GM12878 (cell line): ENCODE measurements around the gene ADAMTS7. TPM values are rescaled to one million over a fixed set of nuclear protein-coding genes. Genes with fewer than 3 reads are reported as not detected.

ENCODE experiments used
- ATAC-seq: fragments of 200-7000 bp; cut with Tn5 transposase; 3 replicates; pipeline ENCODE4 v1.9.1; 2020; ENCODE audit warnings: mild to moderate bottlenecking, moderate library complexity
- BruUV-seq: library from RNA; stranded (reverse); fragments of 400-500 nt; replicated peaks from 2 replicates; lab custom pipeline; 2021; lab: Mats Ljungman, UMichigan
- CTCF ChIA-PET: fragments of 300-600 bp; sonication (Branson Sonifier 250); formaldehyde crosslinking; extraction: SDS; loops from one replicate; lab custom pipeline; 2021; ENCODE audit warnings: inconsistent platforms; lab: Yijun Ruan, JAX
- POLR2A ChIA-PET: fragments of 350-600 bp; formaldehyde crosslinking; extraction: SDS; loops from one replicate; lab custom pipeline; 2021; ENCODE audit warnings: inconsistent platforms; lab: Charles Lee
- RAD21 ChIA-PET: fragments of 300-600 bp; sonication (Branson Sonifier 250); formaldehyde crosslinking; loops from one replicate; lab custom pipeline; 2023; ENCODE audit warnings: antibody characterized with exemption; ENCODE audit not compliant: unreplicated experiment; lab: Charles Lee
- SMC1A ChIA-PET: fragments of 300-600 bp; sonication (Branson Sonifier 250); formaldehyde crosslinking; loops from one replicate; lab custom pipeline; 2023; ENCODE audit not compliant: unreplicated experiment, uncharacterized antibody; lab: Charles Lee
- DNase-seq: peaks from one replicate; pipeline ENCODE4 v3.0.0-alpha.2; 2011; ENCODE audit warnings: low read depth, low spot score
- FAIRE-seq: peaks from 3 replicates; lab custom pipeline; 2011; peaks lifted over from hg19 to GRCh38; lab: Jason Lieb, UNC
- H2AFZ ChIP-seq: 2 replicates; pipeline ENCODE4 v1.6.0; 2011; ENCODE audit warnings: low read depth, low read length, control low read depth; ENCODE audit not compliant: control insufficient read depth
- H3K27ac ChIP-seq: 2 replicates; pipeline ENCODE4 v1.5.1; 2011; ENCODE audit warnings: control low read depth; ENCODE audit not compliant: control insufficient read depth, insufficient read depth
- H3K27me3 ChIP-seq, 2 experiments: replicated peaks in 1 of 2; 2 replicates each; pipeline versions ENCODE4 v1.6.0 to v1.6.1; 2011; ENCODE audit warnings: low read length in 1 of 2; ENCODE audit not compliant: control insufficient read depth in 2 of 2, insufficient read depth in 2 of 2
- H3K36me3 ChIP-seq, 2 experiments: 2 replicates each; pipeline ENCODE4 v1.5.1; 2011; ENCODE audit warnings: low read length in 1 of 2; ENCODE audit not compliant: control insufficient read depth in 2 of 2, insufficient read depth in 2 of 2
- H3K4me1 ChIP-seq: 2 replicates; pipeline ENCODE4 v1.6.1; 2011; ENCODE audit warnings: mild to moderate bottlenecking, low read length, moderate library complexity, mixed read lengths; ENCODE audit not compliant: control insufficient read depth, insufficient read depth
- H3K4me2 ChIP-seq: 2 replicates; pipeline ENCODE4 v1.6.0; 2011; ENCODE audit warnings: control low read depth; ENCODE audit not compliant: control insufficient read depth, insufficient read depth
- H3K4me3 ChIP-seq: fragments of 200-600 bp; sonication (generic); 2 replicates; pipeline ENCODE4 v1.5.1; 2016
- H3K79me2 ChIP-seq: 2 replicates; pipeline ENCODE4 v1.6.0; 2011; ENCODE audit warnings: low read length; ENCODE audit not compliant: control insufficient read depth, insufficient read depth
- H3K9ac ChIP-seq: 2 replicates; pipeline ENCODE4 v1.8.0; 2011; ENCODE audit warnings: low read length, control low read depth, mixed read lengths; ENCODE audit not compliant: control insufficient read depth, insufficient read depth
- H3K9me3 ChIP-seq: replicated peaks from 3 replicates; pipeline ENCODE4 v1.5.1; 2011; ENCODE audit warnings: mild to moderate bottlenecking, low read length; ENCODE audit not compliant: control insufficient read depth, insufficient read depth
- H4K20me1 ChIP-seq: 2 replicates; pipeline ENCODE4 v1.6.0; 2011; ENCODE audit not compliant: control insufficient read depth, insufficient read depth
- BRCA1 ChIP-seq: IDR thresholded peaks from 2 replicates; pipeline ENCODE4 v1.6.1; 2011; ENCODE audit warnings: low read depth, low read length, improper control_type of control experiment
- HSF1 ChIP-seq: fragments of 150-350 bp; IDR thresholded peaks from 2 replicates; pipeline ENCODE4 v1.6.1; 2014; ENCODE audit warnings: mild to moderate bottlenecking, low read depth, low read length
- IKZF1 ChIP-seq: fragments of 450-650 bp; conservative IDR thresholded peaks from 2 replicates; pipeline ENCODE4 v1.6.1; 2017; ENCODE audit warnings: antibody characterized with exemption, mild to moderate bottlenecking
- MAX ChIP-seq: IDR thresholded peaks from 2 replicates; pipeline ENCODE4 v1.6.1; 2012; ENCODE audit warnings: low read depth, low read length, improper control_type of control experiment
- MEF2B ChIP-seq: fragments of 450-650 bp; IDR thresholded peaks from 2 replicates; pipeline ENCODE4 v1.6.1; 2018; ENCODE audit warnings: mild to moderate bottlenecking, moderate library complexity; ENCODE audit not compliant: partially characterized antibody, poor library complexity, severe bottlenecking
- MYC ChIP-seq: IDR thresholded peaks from 2 replicates; pipeline ENCODE4 v1.6.1; 2011; ENCODE audit warnings: mild to moderate bottlenecking, low read length, moderate library complexity, inconsistent platforms; ENCODE audit not compliant: insufficient read depth, insufficient replicate concordance, insufficient read length, severe bottlenecking
- POLR2A ChIP-seq: IDR thresholded peaks from 2 replicates; pipeline ENCODE4 v1.6.1; 2011; ENCODE audit warnings: low read depth, mild to moderate bottlenecking, low read length
- RBBP5 ChIP-seq: fragments of 200-600 bp; sonication (generic); conservative IDR thresholded peaks from 2 replicates; pipeline ENCODE4 v1.6.1; 2016
- WRNIP1 ChIP-seq: IDR thresholded peaks from 2 replicates; pipeline ENCODE4 v1.6.1; 2011; ENCODE audit warnings: low read depth, low read length, improper control_type of control experiment, borderline replicate concordance
- ZNF217 ChIP-seq: fragments of 450-650 bp; IDR thresholded peaks from 2 replicates; pipeline ENCODE4 v1.6.1; 2017; ENCODE audit warnings: antibody characterized with exemption, mild to moderate bottlenecking
- ZNF274 ChIP-seq: IDR thresholded peaks from one replicate; pipeline ENCODE4 v1.8.0; 2011; ENCODE audit not compliant: insufficient read length, insufficient read depth
- ZNF622 ChIP-seq: fragments of 450-650 bp; IDR thresholded peaks from 2 replicates; pipeline ENCODE4 v1.6.1; 2017; ENCODE audit warnings: mild to moderate bottlenecking, inconsistent platforms
- WGBS: methylation state at CpG from one replicate; pipeline ENCODE4 v1.1.6; 2016; ENCODE audit warnings: low lambda C conversion rate; ENCODE audit not compliant: insufficient replicate concordance, insufficient coverage; ENCODE audit errors: missing lambda C conversion rate; 5-methylcytosine and 5-hydroxymethylcytosine counted together
- in situ Hi-C: fragments of 300-500 bp; cut with MboI; formaldehyde crosslinking; loops from 9 replicates; pipeline ENCODE4 v1.14.3; 2018; ENCODE audit warnings: mixed read lengths
- intact Hi-C: fragments of 100-400 bp; cut with micrococcal nuclease; formaldehyde crosslinking; loops from one replicate; pipeline ENCODE4 v1.14.2; 2022; ENCODE audit not compliant: unreplicated experiment
- polyA plus RNA-seq, 11 experiments: library from polyadenylated mRNA; depleted of rRNA in 4 of 11; unstranded in 6 of 11; stranded (reverse) in 5 of 11; fragments of >200 nt; fragmentation: Nextera tagmentation in 4 of 11; fragmentation: Illumina TruSeq in 1 of 11; extraction: Ambion mirVana in 4 of 11; extraction: Trizol in 1 of 11; gene quantifications; 1 replicate in 1 of 11; 2 replicates in 10 of 11; pipeline versions ENCODE4 v1.2.1 to v1.2.3, GENCODE V29; 2011 to 2016; ENCODE audit warnings: inconsistent platforms in 2 of 11, missing spikeins in 2 of 11, low read depth in 1 of 11
- total RNA-seq, 4 experiments: library from RNA; depleted of rRNA in 3 of 4; stranded (reverse); fragments of >200 nt in 3 of 4; fragmentation: Illumina TruSeq in 1 of 4; extraction: Trizol in 1 of 4; gene quantifications; 2 replicates each; pipeline versions ENCODE4 v1.2.1 to v1.2.3, GENCODE V29; 2013 to 2021

The ADAMTS7 gene
- total and polyA plus RNA-seq, 10 of the 15 experiments (the other 5 are each of a cell fraction or from before 2014, with no cell fraction given): 0.03 to 0.28 (median 0.06) TPM; not detected in 6

GRCh38 chr15:78715434-78715833 is 95.8 kb downstream of the ADAMTS7 start:
- no peak for FAIRE-seq
- H3K36me3 ChIP-seq: no peaks in the 10 kb centered on the region
- RAD21 ChIA-PET: no interaction called here
- CTCF ChIA-PET: no interaction called here
- in situ Hi-C loops: loop anchor here (10.0 kb wide), 1 partner anchor 601 kb away; no protein-coding TSS in a partner anchor
- H3K27me3 ChIP-seq: no peaks in the 10 kb centered on the region
- POLR2A ChIA-PET: no interaction called here
- intact Hi-C loops: no loop called here
- H3K27ac ChIP-seq: no peak overlapping the region
- peaks cover 1% of the 10 kb centered on the region; the same call in 1 of the 3 replicates for H3K9me3 ChIP-seq
- no peaks in the 10 kb centered on the region for H4K20me1 ChIP-seq
- SMC1A ChIA-PET: no interaction called here
- no peak overlapping the region for H3K4me2 ChIP-seq
- H3K79me2 ChIP-seq: no peaks in the 10 kb centered on the region
- no peak overlapping the region for H3K4me3 ChIP-seq
- TF ChIP-seq ZNF622 (no peak), ZNF217 (no peak), ZNF274 (no peak), RBBP5 (no peak), BRCA1 (no peak), IKZF1 (no peak), MEF2B (no peak), MAX (no peak), HSF1 (no peak), MYC (no peak), WRNIP1 (no peak), POLR2A (no peak)
- ATAC-seq: no peak
- H3K9ac ChIP-seq: no peak overlapping the region
- no peak overlapping the region for H2AFZ ChIP-seq
- 61% methylated on average over 5 of the region's 5 CpGs for WGBS
- H3K4me1 ChIP-seq: no peaks in the 10 kb centered on the region
- BruUV-seq: no TSS peak
- DNase-seq: no peak
